Measurements from ENCODE around the gene MFNG. TPM values are rescaled to one million over a fixed set of nuclear protein-coding genes. Genes with fewer than 3 reads are reported as not detected.

Gene MFNG
- total RNA-seq, 1 donor from 2014 or later = 3.9 TPM

GRCh38 chr22:37492428-37493344 lies 6.5 kb upstream of the MFNG start:
- no peak for DNase-seq

- DNase-seq = no peak
These were observed 5.6 kb upstream of the MFNG start for GRCh38 chr22:37491559-37492427.

- no peak for DNase-seq
These were observed 4.9 kb upstream of the MFNG start for GRCh38 chr22:37491106-37491505.

- DNase-seq = no peak
These were observed 3.8 kb upstream of the MFNG start for GRCh38 chr22:37489983-37490382.

- DNase-seq = no peak
These were observed 2.4 kb upstream of the MFNG start for GRCh38 chr22:37488337-37489135.

- no peak for DNase-seq
These were observed 1.4 kb upstream of the MFNG start for GRCh38 chr22:37487571-37487970.

GRCh38 chr22:37487129-37487528 lies 945 bp upstream of the MFNG start:
- DNase-seq = no peak

- no peak for DNase-seq
These were observed 575 bp downstream of the MFNG start for GRCh38 chr22:37485395-37486223.

GRCh38 chr22:37484480-37485394 lies 1.4 kb downstream of the MFNG start:
- DNase-seq = no peak

GRCh38 chr22:37483050-37483449 lies 3.1 kb downstream of the MFNG start:
- DNase-seq = no peak

- DNase-seq = no peak
These were observed 3.9 kb downstream of the MFNG start for GRCh38 chr22:37482244-37482643.

- DNase-seq = no peak
These were observed 4.8 kb downstream of the MFNG start for GRCh38 chr22:37481347-37481907.

GRCh38 chr22:37480387-37481346 lies 5.5 kb downstream of the MFNG start:
- no peak for DNase-seq

- DNase-seq = no peak
These were observed 7.0 kb downstream of the MFNG start for GRCh38 chr22:37479196-37479595.

- no peak for DNase-seq
These were observed 9.5 kb downstream of the MFNG start for GRCh38 chr22:37476389-37477329.

- no peak for DNase-seq
These were observed 11.6 kb downstream of the MFNG start for GRCh38 chr22:37474447-37475090.

GRCh38 chr22:37473437-37473946 lies 12.7 kb downstream of the MFNG start:
- DNase-seq = no peak

Measured in occipital lobe (tissue), 2 donors.